ENCODE results near the gene SARDH. TPM values are rescaled to one million over a fixed set of nuclear protein-coding genes. Genes with fewer than 3 reads are reported as not detected.

The SARDH gene
- total RNA-seq, 5 donors from 2014 or later (not counting 1 experiment from before 2014, with no cell fraction given), result 8.8 to 34.4 (median 23.8) TPM

GRCh38 chr9:133703591-133704399, 34.4 kb downstream of the SARDH start:
- Mint-ChIP-seq H3K36me3 (no peaks in the 10 kb centered on the region), H3K27ac (peak overlapping the region; percentile 99), H3K4me3 (peak overlapping the region; percentile 41 to 89 (median 85)), H3K27me3 (no peaks in the 10 kb centered on the region), H3K4me1 (peaks cover 42 to 56% (median 46%) of the 10 kb centered on the region in 3 donors), H3K9me3 (peaks cover 0 to under 1% (median 0%) of the 10 kb centered on the region in 3 donors)
- DNase-seq (peak in 21 of 35 experiments; percentile 2 to 54 (median 34)), ATAC-seq (replicated peaks in 1 of 4) (peak in 1 of 4 experiments; percentile 21)
- 92% methylated on average over 8 of the region's 21 CpGs for WGBS (ENCODE audit: insufficient coverage)
- Histone ChIP-seq H3K9me3 (no peaks in the 10 kb centered on the region), H3K36me3 (ENCODE audit: control insufficient read depth in 2 of 2, extremely low read depth in 1 of 2, insufficient read depth in 1 of 2, low read length in 1 of 2) (no peaks in the 10 kb centered on the region), H3K27me3 (replicated peaks in 1 of 2; ENCODE audit: control insufficient read depth in 2 of 2, extremely low read depth in 1 of 2, insufficient read depth in 2 of 2, low read length in 1 of 2) (peaks cover 0 to 4% of the 10 kb centered on the region in 2 experiments), H3K4me1 (ENCODE audit: control insufficient read depth in 1 of 2, extremely low read depth in 1 of 2, insufficient read depth in 2 of 2, low read length in 2 of 2) (peaks cover 40 to 78% of the 10 kb centered on the region in 2 experiments), H3K4me3 (ENCODE audit: control insufficient read depth in 1 of 2, extremely low read depth in 1 of 2, low read length in 1 of 2) (peak overlapping the region; percentile 33 to 53), H3K27ac (ENCODE audit: low read length) (peak overlapping the region; percentile 91)
- ChIA-PET CTCF (no interaction called here), POLR2A (no interaction called here)

GRCh38 chr9:133702798-133703590, 35.2 kb downstream of the SARDH start:
- ChIA-PET POLR2A (interaction anchor here (1.0 to 1.2 kb wide), 2 partner anchors 19 kb away, joined by 3 read pairs; no protein-coding TSS in a partner anchor), CTCF (no interaction called here)
- 9% methylated on average over 30 of the region's 39 CpGs for WGBS (ENCODE audit: insufficient coverage)
- peaks cover 49 to 64% (median 54%) of the 10 kb centered on the region in 3 donors for H3K4me1 Mint-ChIP-seq
- peak overlapping the region; percentile 91 for H3K27ac ChIP-seq (ENCODE audit: low read length)
- ATAC-seq (replicated peaks in 1 of 4) (peak; percentile 27 to 55 (median 42)), DNase-seq (peak in 14 of 35 experiments; percentile 11 to 49 (median 30))
- H3K36me3 ChIP-seq (ENCODE audit: control insufficient read depth in 2 of 2, extremely low read depth in 1 of 2, insufficient read depth in 1 of 2, low read length in 1 of 2), result no peaks in the 10 kb centered on the region
- peak overlapping the region; percentile 81 to 89 (median 85) for H3K4me3 Mint-ChIP-seq
- peak overlapping the region; percentile 53 to 60 for H3K4me3 ChIP-seq (ENCODE audit: control insufficient read depth in 1 of 2, extremely low read depth in 1 of 2, low read length in 1 of 2)
- H3K4me1 ChIP-seq (ENCODE audit: control insufficient read depth in 1 of 2, extremely low read depth in 1 of 2, insufficient read depth in 2 of 2, low read length in 2 of 2), result peaks cover 46 to 73% of the 10 kb centered on the region in 2 experiments
- H3K9me3 Mint-ChIP-seq, result peaks cover 0 to 3% (median 0%) of the 10 kb centered on the region in 3 donors
- peak overlapping the region; percentile 99 for H3K27ac Mint-ChIP-seq
- peaks cover 0 to 4% of the 10 kb centered on the region in 2 experiments for H3K27me3 ChIP-seq (replicated peaks in 1 of 2; ENCODE audit: control insufficient read depth in 2 of 2, extremely low read depth in 1 of 2, insufficient read depth in 2 of 2, low read length in 1 of 2)
- H3K36me3 Mint-ChIP-seq, result no peaks in the 10 kb centered on the region
- H3K27me3 Mint-ChIP-seq, result no peaks in the 10 kb centered on the region
- no peaks in the 10 kb centered on the region for H3K9me3 ChIP-seq

GRCh38 chr9:133701981-133702797, 36.0 kb downstream of the SARDH start:
- H3K4me3 ChIP-seq (ENCODE audit: control insufficient read depth in 1 of 2, extremely low read depth in 1 of 2, low read length in 1 of 2), result peak overlapping the region; percentile 53 to 60
- peaks cover 52 to 66% (median 57%) of the 10 kb centered on the region in 3 donors for H3K4me1 Mint-ChIP-seq

DNA sequence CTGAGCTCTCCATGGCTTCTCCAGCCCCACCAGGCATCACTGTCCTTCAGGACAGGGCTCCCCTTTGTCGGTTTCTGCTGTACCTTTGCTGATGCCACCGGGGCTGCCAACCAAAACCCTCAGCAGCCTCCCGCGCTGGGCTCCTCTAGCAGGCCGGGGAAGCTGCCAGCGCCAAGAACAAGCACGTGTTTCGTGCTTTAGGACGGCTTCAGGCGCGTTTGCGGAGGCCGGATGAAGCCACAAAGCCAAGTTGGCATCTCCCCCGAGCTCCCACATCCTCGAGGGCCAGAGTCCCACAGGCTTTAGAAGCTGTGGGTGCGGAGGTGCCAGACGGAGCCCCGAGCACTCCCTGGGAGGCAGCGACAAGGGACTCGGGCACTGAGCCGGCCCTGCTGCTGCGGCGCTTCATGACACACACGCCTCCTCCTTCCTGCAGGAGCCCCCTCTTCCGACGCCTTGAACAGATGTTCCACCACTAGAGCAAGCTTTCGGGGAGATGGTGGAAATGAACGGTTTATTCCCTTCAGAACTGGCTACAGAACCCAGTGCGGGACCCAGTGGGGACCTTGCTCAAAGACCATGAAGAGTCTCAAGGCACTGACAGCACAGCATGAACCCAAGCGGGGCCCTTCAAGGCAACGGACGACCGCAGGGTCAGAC, 36.7 kb downstream of the SARDH start:
- POLR2A ChIA-PET, result interaction anchor here (0.8 to 1.9 kb wide), 5 partner anchors 18 to 24 kb away, joined by 3 to 8 read pairs (median 5); no protein-coding TSS in a partner anchor
- Histone ChIP-seq H3K36me3 (ENCODE audit: control insufficient read depth in 2 of 2, extremely low read depth in 1 of 2, insufficient read depth in 1 of 2, low read length in 1 of 2) (no peaks in the 10 kb centered on the region), H3K9me3 (no peaks in the 10 kb centered on the region), H3K4me1 (ENCODE audit: control insufficient read depth in 1 of 2, extremely low read depth in 1 of 2, insufficient read depth in 2 of 2, low read length in 2 of 2) (peaks cover 53 to 58% of the 10 kb centered on the region in 2 experiments), H3K4me3 (ENCODE audit: control insufficient read depth in 1 of 2, extremely low read depth in 1 of 2, low read length in 1 of 2) (peak overlapping the region; percentile 53 to 60), H3K27ac (ENCODE audit: low read length) (peak overlapping the region; percentile 91), H3K27me3 (replicated peaks in 1 of 2; ENCODE audit: control insufficient read depth in 2 of 2, extremely low read depth in 1 of 2, insufficient read depth in 2 of 2, low read length in 1 of 2) (peaks cover 0 to 4% of the 10 kb centered on the region in 2 experiments)
- H3K4me1 Mint-ChIP-seq, result peaks cover 55 to 68% (median 60%) of the 10 kb centered on the region in 3 donors
- H3K9me3 Mint-ChIP-seq, result peaks cover 0 to 3% (median 0%) of the 10 kb centered on the region in 3 donors
- DNase-seq (peak in 31 of 35 experiments; percentile 18 to 77 (median 46)), ATAC-seq (replicated peaks in 1 of 4) (peak; percentile 27 to 42 (median 35))
- 6% methylated on average over 33 of the region's 33 CpGs for WGBS (ENCODE audit: insufficient coverage)
- CTCF ChIA-PET, result interaction anchor here in 1 of 2 donors (0.6 to 1.5 kb wide), 3 partner anchors 18 to 680 kb away, joined by 3 to 8 read pairs (median 7); no protein-coding TSS in a partner anchor
- peak overlapping the region; percentile 99 for H3K27ac Mint-ChIP-seq
- peak overlapping the region; percentile 81 to 89 (median 85) for H3K4me3 Mint-ChIP-seq
- H3K36me3 Mint-ChIP-seq, result no peaks in the 10 kb centered on the region
- H3K27me3 Mint-ChIP-seq, result no peaks in the 10 kb centered on the region

More at GRCh38 chr9:133701981-133702797, 36.0 kb downstream of the SARDH start:
- DNase-seq, result peak; percentile 45 to 83 (median 72)
- H3K27ac Mint-ChIP-seq, result peak overlapping the region; percentile 99
- no peaks in the 10 kb centered on the region for H3K27me3 Mint-ChIP-seq
- 9% methylated on average over 21 of the region's 39 CpGs for WGBS (ENCODE audit: insufficient coverage)
- Histone ChIP-seq H3K9me3 (no peaks in the 10 kb centered on the region), H3K36me3 (ENCODE audit: control insufficient read depth in 2 of 2, extremely low read depth in 1 of 2, insufficient read depth in 1 of 2, low read length in 1 of 2) (no peaks in the 10 kb centered on the region), H3K4me1 (ENCODE audit: control insufficient read depth in 1 of 2, extremely low read depth in 1 of 2, insufficient read depth in 2 of 2, low read length in 2 of 2) (peaks cover 54 to 65% of the 10 kb centered on the region in 2 experiments), H3K27me3 (replicated peaks in 1 of 2; ENCODE audit: control insufficient read depth in 2 of 2, extremely low read depth in 1 of 2, insufficient read depth in 2 of 2, low read length in 1 of 2) (peaks cover 0 to 4% of the 10 kb centered on the region in 2 experiments), H3K27ac (ENCODE audit: low read length) (peak overlapping the region; percentile 91)
- H3K4me3 Mint-ChIP-seq, result peak overlapping the region; percentile 81 to 89 (median 85)
- peaks cover 0 to 3% (median 0%) of the 10 kb centered on the region in 3 donors for H3K9me3 Mint-ChIP-seq
- no peaks in the 10 kb centered on the region for H3K36me3 Mint-ChIP-seq
- peak; percentile 84 to 87 (median 84) for ATAC-seq (replicated peaks in 1 of 4)
- ChIA-PET POLR2A (interaction anchor here (0.8 to 1.9 kb wide), 4 partner anchors 18 to 25 kb away, joined by 3 to 7 read pairs (median 3); no protein-coding TSS in a partner anchor), CTCF (interaction anchor here in 1 of 2 donors (1.5 kb wide), 1 partner anchor 18 kb away, joined by 7 read pairs; no protein-coding TSS in a partner anchor)

GRCh38 chr9:133700819-133701320, 37.3 kb downstream of the SARDH start:
- 15% methylated on average over 4 of the region's 4 CpGs for WGBS (ENCODE audit: insufficient coverage)
- Histone ChIP-seq H3K9me3 (no peaks in the 10 kb centered on the region), H3K36me3 (ENCODE audit: control insufficient read depth in 2 of 2, extremely low read depth in 1 of 2, insufficient read depth in 1 of 2, low read length in 1 of 2) (no peaks in the 10 kb centered on the region), H3K27ac (ENCODE audit: low read length) (peak overlapping the region; percentile 91), H3K4me3 (ENCODE audit: control insufficient read depth in 1 of 2, extremely low read depth in 1 of 2, low read length in 1 of 2) (peak overlapping the region; percentile 53 to 60), H3K4me1 (ENCODE audit: control insufficient read depth in 1 of 2, extremely low read depth in 1 of 2, insufficient read depth in 2 of 2, low read length in 2 of 2) (peaks cover 53 to 58% of the 10 kb centered on the region in 2 experiments), H3K27me3 (replicated peaks in 1 of 2; ENCODE audit: control insufficient read depth in 2 of 2, extremely low read depth in 1 of 2, insufficient read depth in 2 of 2, low read length in 1 of 2) (peaks cover 0 to 4% of the 10 kb centered on the region in 2 experiments)
- POLR2A ChIA-PET, result interaction anchor here (1.0 to 1.9 kb wide), 4 partner anchors 17 to 24 kb away, joined by 3 to 8 read pairs (median 6); no protein-coding TSS in a partner anchor
- peak in 2 of 35 experiments; percentile 12 to 41 for DNase-seq
- Mint-ChIP-seq H3K27me3 (no peaks in the 10 kb centered on the region), H3K4me1 (peaks cover 54 to 67% (median 59%) of the 10 kb centered on the region in 3 donors), H3K36me3 (no peaks in the 10 kb centered on the region), H3K27ac (peak overlapping the region; percentile 99), H3K9me3 (peaks cover 0 to 3% (median 0%) of the 10 kb centered on the region in 3 donors), H3K4me3 (peak overlapping the region; percentile 81 to 89 (median 85))
- peak; percentile 6 to 13 (median 9) for ATAC-seq (replicated peaks in 1 of 4)
- CTCF ChIA-PET, result interaction anchor here in 1 of 2 donors (0.6 to 1.5 kb wide), 3 partner anchors 17 to 679 kb away, joined by 3 to 8 read pairs (median 7); no protein-coding TSS in a partner anchor
